Stimulated activated CD8-positive, alpha-beta memory T cell treated with anti-CD3 and anti-CD28 coated beads, Interleukin-15, amount 100 ng/mL, for 48 hours (primary cell): ENCODE data around the gene TMEM220.

Experiments
- DNase-seq, 2 donors: peaks; one replicate each; pipeline ENCODE4 v3.0.0-alpha.2; 2020; ENCODE audit warnings: low read depth in 2 of 2

Gene TMEM220

DNA sequence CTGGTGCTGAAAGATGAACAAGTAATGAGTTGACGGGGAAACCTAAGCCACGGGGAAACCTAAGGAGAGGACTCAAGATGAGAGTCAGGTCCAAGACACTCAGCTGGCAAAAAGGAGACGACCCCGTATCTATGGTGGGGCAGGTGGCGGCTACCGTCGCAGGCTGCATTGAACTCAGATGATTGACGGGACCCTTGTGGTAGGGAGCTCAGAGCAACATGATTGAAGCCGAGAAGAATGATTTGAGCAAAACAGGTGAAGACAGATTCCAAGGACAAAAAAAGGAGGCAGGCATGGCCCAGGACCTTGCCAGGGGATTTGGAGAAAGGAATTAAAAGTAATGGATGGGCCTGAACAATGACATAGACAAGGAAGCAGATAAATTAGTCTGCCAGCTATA lies 65.3 kb downstream of the TMEM220 start:
- DNase-seq = no peak
